HG03280 (cell line): ENCODE data around the gene GRAP2.
A peak's percentile ranks its signal among the peaks of the same experiment; 100 is the strongest.

Experiments used
- ATAC-seq: cut with Tn5 transposase; IDR thresholded peaks from one replicate; pipeline ENCODE4 v1.9.1; 2021; ENCODE audit warnings: mild to moderate bottlenecking, moderate library complexity; ENCODE audit not compliant: unreplicated experiment

GRAP2 gene

GRCh38 chr22:39960791-39961746 lies 60.2 kb downstream of the GRAP2 start:
- peak; percentile 86 for ATAC-seq

- ATAC-seq, result no peak
Observed at GRCh38 chr22:39962071-39962470, 61.2 kb downstream of the GRAP2 start.

- no peak for ATAC-seq
Observed at GRCh38 chr22:39965748-39966147, 64.9 kb downstream of the GRAP2 start.

- no peak for ATAC-seq
Observed at GRCh38 chr22:39966470-39966869, 65.6 kb downstream of the GRAP2 start.

- no peak for ATAC-seq
Observed at GRCh38 chr22:39967103-39967829, 66.4 kb downstream of the GRAP2 start.

- no peak for ATAC-seq
Observed at GRCh38 chr22:39967996-39968972, 67.4 kb downstream of the GRAP2 start.

- ATAC-seq, result no peak
Observed at GRCh38 chr22:39970742-39971141, 69.9 kb downstream of the GRAP2 start.

- no peak for ATAC-seq
Observed at GRCh38 chr22:39972641-39973040, 71.8 kb downstream of the GRAP2 start.

GRCh38 chr22:39973656-39974055 lies 72.8 kb downstream of the GRAP2 start:
- ATAC-seq, result no peak

GRCh38 chr22:39974065-39974464 lies 73.2 kb downstream of the GRAP2 start:
- no peak for ATAC-seq

GRCh38 chr22:39979048-39979447 lies 78.2 kb downstream of the GRAP2 start:
- ATAC-seq, result no peak

GRCh38 chr22:39979458-39979857 lies 78.6 kb downstream of the GRAP2 start:
- ATAC-seq, result no peak

GRCh38 chr22:39980596-39980995 lies 79.7 kb downstream of the GRAP2 start:
- ATAC-seq, result no peak

- no peak for ATAC-seq
Observed at GRCh38 chr22:39983346-39983745, 82.5 kb downstream of the GRAP2 start.

- no peak for ATAC-seq
Observed at GRCh38 chr22:39984006-39984405, 83.1 kb downstream of the GRAP2 start.

GRCh38 chr22:39984746-39985145 lies 83.9 kb downstream of the GRAP2 start:
- ATAC-seq, result no peak

- no peak for ATAC-seq
Observed at GRCh38 chr22:39985383-39986035, 84.6 kb downstream of the GRAP2 start.

GRCh38 chr22:39988386-39989114 lies 87.7 kb downstream of the GRAP2 start:
- ATAC-seq, result no peak

- no peak for ATAC-seq
Observed at GRCh38 chr22:39989633-39990032, 88.7 kb downstream of the GRAP2 start.

GRCh38 chr22:39990686-39991085 lies 89.8 kb downstream of the GRAP2 start:
- ATAC-seq, result no peak
